Measurements from ENCODE around the gene INTS4.
"Not testable (repeated sequence)": the region's sequence is repeated elsewhere in the genome, so short reads cannot be mapped to it uniquely, and the experiment has no call there.

The INTS4 gene, protein sequence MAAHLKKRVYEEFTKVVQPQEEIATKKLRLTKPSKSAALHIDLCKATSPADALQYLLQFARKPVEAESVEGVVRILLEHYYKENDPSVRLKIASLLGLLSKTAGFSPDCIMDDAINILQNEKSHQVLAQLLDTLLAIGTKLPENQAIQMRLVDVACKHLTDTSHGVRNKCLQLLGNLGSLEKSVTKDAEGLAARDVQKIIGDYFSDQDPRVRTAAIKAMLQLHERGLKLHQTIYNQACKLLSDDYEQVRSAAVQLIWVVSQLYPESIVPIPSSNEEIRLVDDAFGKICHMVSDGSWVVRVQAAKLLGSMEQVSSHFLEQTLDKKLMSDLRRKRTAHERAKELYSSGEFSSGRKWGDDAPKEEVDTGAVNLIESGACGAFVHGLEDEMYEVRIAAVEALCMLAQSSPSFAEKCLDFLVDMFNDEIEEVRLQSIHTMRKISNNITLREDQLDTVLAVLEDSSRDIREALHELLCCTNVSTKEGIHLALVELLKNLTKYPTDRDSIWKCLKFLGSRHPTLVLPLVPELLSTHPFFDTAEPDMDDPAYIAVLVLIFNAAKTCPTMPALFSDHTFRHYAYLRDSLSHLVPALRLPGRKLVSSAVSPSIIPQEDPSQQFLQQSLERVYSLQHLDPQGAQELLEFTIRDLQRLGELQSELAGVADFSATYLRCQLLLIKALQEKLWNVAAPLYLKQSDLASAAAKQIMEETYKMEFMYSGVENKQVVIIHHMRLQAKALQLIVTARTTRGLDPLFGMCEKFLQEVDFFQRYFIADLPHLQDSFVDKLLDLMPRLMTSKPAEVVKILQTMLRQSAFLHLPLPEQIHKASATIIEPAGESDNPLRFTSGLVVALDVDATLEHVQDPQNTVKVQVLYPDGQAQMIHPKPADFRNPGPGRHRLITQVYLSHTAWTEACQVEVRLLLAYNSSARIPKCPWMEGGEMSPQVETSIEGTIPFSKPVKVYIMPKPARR

DNA sequence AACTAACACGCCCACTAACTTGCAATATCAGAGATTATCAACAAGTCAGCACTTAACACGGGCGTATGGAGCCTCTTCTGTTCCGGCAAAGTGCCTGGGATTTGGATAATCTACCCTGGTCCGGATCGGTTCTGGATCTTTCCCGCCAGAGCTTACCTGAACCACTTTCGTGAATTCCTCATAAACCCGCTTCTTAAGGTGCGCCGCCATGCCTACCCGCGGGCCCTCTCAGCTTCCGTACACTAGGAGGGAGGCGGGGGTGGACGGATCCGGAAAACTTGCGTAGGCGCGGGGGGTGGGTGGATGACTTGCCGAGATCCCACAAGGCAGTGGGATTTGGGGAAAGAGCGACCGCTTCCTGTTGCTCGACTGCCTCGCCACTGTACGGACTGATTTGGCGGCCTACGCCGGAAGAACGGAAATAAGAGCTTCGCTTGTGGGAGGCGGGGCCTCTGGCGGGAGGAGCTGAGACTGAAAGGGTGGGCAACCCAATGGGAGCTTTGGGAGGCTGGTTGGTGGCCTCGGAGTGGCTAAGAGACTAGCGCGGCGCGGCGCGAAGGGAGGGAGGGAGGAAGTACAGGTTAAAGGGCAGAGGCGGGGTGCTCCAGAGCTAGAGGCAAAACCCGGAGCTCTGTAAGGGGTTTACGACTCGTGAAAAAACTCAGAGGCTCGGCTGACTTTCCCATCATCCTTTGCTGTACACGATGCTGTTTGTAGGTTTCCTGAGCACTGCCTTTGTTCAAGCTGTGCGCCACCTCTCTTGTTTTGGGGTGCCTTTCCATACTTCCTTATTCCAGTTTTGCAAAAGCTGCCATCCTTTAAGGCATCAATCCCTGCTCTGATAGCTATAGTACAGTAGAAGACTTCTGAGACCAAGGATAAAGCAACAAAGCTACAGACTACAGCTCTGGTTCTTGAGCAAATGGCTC is at the start of gene INTS4:
Gene INTS4, minus strand, starts transcription at position 235 of the 929 bp plus-strand sequence. Its CDS starts 25 bp downstream, at position 210.
- peak; percentile 100 for DNase-seq

DNA sequence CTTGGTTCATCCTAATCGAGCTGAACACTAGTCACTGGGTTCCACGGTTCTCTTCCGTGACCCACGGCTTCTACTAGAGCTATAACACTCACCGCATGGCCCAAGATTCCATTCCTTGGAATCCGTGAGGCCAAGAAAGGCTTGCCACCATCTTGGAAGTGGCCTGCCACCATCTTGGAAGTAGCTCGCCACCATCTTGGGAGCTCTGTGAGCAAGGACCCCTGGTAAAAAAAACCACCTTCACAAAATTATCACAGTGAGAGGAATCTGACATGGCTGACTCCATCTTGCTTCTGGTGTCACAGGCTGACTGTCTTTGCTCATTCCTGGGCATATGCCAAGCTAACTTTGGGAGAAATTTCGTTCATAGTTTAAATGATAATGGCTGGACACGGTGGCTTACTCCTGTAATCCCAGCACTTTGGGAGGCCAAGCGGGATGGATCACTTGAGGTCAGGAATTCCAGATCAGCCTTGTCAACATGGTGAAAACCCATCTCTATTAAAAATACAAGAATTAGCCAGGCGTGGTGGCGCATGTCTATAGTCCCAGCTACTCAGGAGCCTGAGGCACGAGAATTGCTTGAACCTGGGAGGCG is 47.5 kb upstream of the INTS4 start:
- no peak for DNase-seq

DNA sequence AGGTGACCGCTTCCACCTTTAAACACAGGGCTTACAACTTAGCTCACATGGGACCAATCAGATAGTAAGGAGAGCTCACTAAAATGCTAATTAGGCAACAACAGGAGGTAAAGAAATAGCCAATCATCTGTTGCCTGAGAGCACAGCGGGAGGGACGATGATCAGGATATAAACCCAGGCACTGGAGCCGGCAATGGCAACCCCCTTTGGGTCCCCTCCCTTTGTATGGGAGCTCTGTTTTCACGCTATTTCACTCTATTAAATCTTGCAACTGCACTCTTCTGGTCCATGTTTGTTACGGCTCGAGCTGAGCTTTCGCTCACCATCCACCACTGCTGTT is 46.9 kb upstream of the INTS4 start:
- not testable (repeated sequence) for DNase-seq

DNA sequence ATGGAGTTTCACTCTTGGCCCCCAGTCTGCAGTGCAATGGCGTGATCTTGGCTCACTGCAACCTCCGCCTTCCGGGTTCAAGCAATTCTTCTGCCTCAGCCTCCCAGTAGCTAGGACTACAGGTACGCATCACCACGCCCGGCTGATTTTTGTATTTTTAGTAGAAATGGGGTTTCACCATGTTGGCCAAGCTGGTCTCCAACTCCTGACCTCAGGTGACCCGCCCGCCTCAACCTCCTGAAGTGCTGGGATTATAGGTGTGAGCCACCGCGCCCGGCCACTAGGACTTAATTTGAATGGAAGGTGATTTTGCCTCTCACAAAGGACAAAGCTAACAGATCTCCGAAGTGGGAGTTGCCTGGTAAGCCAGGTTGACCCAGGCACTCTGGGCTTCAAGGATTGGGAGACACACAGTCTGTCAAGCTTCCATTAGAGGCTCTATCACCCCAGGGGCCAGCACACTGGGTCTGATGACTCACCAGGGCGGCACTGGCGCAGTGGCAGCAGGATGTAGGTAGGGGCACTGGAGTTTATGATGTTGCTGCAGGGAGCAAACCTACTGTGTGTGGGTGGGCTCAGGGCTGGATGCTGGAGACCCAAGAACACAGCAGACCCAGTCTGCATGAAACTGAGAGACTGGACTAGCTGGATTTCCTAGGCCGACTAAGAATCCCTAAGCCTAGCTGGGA is 46.4 kb upstream of the INTS4 start:
- peak; percentile 57 for DNase-seq

DNA sequence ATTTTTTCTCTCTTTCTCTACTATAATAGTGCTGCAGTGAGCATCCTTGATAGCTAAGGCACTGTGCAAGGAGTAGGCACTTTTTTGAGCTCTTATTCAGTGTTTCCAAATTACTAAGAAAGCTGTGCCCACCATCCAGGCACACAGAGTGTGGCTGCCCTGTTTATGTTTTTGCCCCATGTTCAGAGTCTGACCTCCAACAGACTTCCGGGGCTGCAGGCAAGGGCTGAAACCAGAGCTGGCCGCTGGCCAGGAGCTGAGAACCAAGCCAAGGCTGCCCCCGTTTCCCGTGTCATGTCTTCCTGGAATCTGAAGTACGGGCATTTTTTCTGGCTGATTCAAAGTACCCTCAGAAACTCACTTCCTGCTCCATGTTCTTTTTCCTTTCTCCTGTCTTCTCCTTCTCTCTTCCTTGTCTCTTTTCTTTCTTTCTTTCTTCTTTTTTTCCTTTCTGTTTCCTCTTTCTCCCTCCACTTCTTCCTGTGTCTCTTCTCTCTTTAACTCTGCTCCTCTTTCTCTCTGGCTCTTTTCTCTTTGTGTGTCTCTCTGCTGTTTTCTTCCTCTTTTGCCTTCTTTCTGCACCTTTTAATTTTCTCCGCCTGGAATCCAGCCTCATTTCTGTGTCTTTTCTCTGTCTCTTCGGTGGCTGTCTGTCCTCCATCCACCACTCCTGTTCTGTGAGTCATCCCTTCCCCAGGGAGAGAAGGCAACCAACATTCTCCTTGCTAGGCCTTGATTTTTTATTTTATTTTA is 45.6 kb upstream of the INTS4 start:
- DNase-seq: peak; percentile 92

DNA sequence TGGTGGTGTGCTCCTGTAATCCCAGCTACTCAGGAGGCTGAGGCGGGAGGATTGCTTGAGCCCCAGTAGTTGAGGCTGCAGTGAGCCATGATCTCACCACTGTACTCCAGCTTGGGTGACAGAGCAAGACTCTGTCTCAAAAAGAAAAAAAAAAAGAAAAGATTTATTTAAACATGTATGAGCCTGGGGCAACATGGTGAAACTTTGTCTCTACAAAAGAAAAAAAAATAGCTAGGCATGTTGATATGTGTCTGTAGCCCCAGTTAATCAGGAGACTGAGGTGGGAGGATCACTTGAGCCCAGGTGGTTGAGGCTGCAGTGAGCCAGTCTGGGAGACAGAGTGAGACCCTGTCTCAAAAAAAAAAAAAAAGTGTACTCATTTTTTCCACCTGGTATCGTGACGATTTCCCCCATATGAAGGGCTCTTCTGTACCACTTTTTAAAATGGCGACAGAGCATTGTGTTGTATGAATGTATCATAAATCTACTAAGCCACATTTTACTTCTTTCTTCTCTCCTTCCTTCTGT is 45.0 kb upstream of the INTS4 start:
- no peak for DNase-seq

DNA sequence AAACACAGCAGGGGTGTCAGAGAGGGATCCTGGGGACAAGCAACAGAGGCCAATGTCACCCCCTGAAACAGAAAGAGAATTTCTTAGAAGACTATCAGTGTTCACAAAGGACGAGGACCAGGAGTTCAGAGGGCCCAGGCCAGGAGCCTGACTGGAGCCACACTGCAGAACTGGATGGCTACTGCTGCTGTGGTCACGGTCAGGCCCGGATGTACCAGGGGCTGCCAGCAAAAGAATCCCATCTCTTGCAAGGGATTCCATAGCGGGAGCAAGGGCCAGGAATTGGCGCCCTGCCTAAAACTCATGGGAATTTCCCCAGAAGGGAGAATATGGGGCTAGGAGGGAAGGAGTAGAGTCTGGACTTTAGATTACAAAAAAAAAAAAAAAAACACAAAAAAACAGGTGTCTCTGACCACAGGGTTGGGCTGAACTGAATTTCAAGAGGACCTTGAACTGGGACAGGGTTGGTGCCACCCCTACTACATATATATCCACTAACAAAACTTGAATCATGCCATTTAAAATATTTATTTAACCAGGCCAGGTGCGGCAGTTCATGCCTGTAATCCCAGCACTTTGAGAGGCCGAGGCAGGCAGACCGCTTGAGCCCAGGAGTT is 44.3 kb upstream of the INTS4 start:
- peak; percentile 50 for DNase-seq

DNA sequence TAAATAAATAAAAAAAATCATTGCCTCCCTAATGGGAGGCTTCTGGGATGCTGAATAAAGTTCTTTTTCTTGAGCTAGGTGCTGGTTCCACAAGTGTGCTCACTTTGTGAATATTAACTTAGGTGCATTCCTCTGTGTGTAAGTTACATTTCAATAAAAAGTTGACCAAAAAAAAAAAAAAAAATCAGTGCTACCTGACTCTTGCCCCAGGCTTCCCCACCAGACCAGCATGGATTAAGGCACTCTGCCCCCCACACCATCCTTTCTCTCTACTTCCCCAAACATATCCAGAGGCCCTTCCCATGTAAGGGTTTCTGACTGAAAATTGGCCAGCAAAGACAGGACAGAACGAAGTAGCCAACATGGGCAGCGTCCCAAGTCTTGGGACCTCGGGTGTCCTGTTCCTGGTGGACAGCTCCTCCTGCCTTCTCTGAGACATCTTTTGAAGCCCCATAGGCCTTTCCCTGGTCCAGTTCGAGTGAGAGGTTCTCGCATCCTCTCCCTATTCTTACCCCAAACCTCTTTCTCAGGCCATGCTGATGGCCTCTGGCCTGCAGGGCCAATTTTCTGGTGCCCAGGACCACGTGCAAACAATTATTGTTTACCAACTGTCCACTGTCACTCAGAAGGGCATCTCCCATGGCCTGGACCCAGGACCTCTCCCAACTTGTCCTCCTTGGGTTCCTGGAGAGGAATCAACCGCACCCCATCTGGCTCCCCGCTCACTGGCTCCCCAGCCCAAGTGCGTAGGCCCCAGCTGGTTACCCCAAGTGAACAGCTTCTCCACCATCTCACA is 43.6 kb upstream of the INTS4 start:
- no peak for DNase-seq

DNA sequence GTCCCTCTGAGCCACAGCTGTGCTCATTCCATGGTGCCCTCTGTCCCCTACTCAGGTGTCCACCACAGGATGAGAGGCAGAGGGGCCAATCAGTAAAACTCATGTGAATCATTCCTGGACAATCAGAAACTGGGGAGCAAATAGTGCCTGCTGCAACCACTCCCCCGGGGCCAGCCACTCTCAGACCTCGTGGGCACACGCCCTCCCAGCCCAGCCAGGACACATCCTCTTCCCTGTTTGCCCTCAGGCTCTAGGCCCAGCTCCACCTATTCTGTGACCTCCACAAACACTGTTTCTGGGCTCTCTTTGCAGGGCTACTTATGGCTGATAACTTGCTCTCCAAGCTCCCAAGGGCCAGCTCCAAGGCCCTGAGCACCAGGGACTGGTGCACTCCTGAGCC is 42.6 kb upstream of the INTS4 start:
- no peak for DNase-seq

DNA sequence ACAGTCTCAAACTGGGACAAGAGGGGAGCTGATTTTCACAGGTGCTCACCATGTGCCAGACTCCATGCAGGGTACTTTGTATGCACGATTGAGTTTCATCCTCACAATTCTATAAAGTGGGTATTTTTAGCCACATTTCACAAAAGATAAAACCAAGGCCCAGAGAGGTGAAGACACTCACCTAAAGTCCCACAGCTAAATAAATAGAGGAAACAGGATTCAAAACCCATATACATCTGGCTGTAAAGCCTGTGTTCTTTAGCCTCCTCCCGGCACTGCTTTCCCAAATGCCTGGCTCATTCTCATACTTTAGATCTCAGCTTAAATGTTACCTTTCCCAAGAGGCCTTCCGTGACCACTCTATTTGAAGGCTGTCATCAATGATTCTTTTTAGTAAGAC is 41.8 kb upstream of the INTS4 start:
- no peak for DNase-seq

DNA sequence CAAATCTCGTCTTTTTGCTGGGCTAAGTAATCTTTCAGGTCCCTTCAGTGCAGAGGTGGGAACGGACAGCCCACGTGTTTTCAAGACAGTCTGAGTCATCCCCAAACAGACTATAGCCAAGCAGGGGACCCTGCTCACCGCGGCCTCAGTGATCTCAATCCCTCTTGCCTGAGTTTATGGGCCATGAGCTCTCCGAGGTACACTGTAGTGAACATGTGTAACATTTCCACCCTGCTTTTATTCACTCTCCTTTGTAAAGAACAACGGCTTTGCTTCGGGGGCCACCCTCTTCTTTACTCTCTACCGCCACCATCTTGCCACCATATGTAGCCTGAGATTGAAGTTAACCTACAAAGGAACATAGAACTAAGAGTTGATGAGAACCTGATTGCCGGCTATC is 40.2 kb upstream of the INTS4 start:
- no peak for DNase-seq

DNA sequence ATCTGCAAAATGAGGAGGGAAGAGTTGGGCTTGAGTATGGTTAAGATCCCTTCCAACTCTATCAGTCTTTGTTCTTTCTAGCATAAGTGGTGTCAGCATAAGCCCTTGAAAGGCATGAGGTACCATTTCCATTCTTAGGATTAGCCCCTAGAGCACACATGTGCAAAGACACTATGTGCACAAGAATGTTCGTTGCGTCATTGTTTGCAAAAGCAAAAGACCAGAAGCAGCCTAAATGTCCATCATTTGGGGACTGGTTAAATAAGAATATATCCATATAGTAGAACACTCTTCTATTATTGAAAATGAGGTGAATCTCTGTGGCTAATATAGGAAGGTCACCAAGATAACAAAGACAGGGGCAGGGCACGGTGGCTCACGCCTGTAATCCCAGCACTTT is 38.6 kb upstream of the INTS4 start:
- DNase-seq: no peak

DNA sequence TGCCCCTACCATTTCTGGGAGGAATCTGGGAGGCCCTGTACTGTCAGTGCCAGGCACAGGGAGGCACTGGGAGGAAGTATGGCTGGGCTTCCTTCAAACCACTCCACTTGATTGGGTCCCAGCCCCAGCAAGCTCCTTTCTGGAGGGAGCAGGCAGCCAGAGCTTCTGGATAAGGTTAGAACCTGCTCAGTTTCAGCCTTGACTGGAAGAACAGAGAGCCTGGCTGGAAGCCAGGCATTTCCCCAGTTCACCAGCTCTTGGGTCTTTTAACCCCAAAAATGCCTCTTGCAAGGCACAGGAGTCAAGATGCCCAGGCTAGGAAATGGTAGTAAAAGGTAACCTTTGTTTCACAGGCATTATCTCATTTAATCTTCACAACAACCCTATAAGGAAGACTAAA is 37.6 kb upstream of the INTS4 start:
- DNase-seq: no peak

DNA sequence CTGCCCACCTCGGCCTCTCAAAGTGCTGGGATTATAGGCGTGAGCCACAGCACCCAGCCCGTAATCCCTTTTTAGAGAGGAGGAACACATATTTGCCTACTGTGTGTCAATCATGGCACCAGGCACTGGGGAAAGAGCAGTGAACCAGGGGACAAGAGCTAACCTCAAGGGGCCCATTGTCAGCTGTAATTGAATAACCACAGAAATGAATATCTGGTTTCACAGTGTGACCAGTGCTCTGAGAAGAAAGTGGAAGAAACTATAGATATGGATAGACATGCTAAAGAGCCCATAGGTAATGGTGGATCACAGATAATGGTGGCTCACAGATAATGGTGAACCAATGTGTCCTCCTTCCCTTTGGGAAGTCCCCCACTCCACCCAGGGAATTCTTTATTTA is 37.2 kb upstream of the INTS4 start:
- peak; percentile 37 for DNase-seq

DNA sequence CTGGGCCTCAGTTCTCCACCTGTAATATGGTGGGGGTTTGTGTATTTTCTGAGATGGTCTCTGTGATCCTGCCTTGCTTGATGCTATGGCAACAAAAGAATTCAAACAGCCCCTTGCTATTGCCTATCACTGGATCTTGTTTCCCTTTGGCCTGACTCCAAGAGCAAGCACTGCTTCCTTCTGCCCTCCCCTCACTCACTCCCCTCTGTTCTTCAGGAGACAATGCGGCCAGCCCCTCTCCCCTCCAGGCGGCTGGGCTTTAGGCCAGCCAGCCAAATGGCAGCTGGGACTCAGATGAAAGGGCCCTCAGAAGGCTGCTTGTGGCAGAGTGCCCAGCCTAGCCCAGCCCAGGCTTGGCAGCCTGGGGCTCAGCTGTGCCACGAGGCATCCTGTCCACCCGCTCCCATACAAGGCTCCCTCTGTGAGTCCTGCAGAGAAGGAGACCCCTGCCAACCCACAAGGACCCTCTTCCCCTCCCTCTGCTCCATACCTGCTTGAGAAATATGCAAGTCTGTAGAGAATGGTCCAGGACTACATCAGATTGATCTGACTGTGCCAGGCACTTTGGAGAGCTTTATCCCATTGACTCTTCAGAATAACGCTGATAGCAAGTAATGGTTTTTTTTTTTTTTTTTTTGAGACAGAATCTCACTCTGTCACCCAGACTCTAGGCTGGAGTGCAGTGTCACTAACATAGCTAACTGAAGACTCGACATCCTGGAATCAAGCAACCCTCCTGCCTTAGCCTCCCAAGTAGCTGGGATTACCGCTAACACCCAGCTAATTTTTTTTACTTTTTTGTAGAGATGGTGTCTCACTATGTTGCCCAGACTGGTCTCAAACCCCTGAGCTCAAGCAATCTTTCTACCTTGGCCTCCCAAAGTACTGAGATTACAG is 36.2 kb upstream of the INTS4 start:
- DNase-seq: peak; percentile 93

DNA sequence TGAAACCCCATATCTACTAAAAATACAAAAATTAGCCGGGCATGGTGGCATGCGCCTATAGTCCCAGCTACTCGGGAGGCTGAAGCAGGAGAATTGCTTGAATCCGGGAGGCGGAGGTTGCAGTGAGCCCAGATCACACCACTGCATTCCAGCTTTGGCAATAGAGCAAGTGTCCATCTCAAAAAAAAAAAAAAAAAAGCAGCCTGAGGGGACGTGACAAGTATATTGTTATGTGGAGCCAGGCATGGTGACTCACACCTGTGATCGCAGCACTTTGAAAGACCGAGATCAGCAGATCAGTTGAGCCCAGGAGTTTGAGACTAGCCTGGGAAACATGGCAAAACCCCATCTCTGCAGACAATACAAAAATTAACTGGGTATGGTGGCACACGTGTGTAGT is 34.0 kb upstream of the INTS4 start:
- peak; percentile 81 for DNase-seq

DNA sequence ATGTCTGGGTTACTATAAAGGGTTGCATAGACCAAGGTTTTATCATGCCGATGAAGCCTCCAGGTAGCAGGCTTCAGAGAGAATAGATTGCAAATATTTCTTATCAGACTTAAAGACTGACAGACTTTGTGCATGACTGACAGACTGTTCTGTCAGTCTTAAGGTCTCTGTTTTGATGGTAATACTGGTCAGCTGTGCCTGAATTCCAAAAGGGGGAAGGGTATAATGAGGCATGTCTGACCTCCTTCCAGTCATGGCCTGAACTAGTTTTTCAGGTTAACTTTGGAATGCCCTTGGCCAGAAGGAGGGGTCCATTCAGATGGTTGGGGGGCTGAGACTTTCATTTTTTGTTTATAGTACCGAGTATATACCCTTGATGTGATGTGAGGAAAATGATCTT is 33.3 kb upstream of the INTS4 start:
- DNase-seq: no peak

DNA sequence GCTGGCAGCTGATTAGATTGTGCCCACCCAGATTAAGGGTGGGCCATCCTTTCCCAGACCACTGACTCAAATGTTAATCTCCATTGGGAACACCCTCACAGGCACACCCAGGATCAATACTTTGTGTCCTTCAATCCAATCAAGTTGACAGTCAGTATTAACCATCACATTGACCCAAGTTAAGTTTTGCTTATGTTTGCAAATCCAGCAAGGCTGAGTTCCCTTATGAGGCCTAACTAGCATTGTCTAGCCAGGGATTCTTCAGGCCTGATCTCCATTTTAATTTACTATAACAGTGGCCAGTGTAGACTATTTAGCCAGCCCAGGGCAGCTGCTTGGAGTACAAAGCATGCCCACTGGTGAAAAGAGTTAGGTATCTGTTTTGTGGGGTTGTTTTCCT is 30.9 kb upstream of the INTS4 start:
- DNase-seq: no peak

All from DMS53 (cell line).